ENCODE measurements around the gene IZUMO4.

The IZUMO4 gene

GRCh38 chr19:2096480-2097202 is at the start of gene IZUMO4:
Gene IZUMO4 (plus strand): TSS chr19:2096915. CDS start chr19:2096946, 31 bp downstream.
- DNase-seq = peak; percentile 99 to 100 (median 100)

- DNase-seq = no peak
Observed at GRCh38 chr19:2047076-2047448, 49.7 kb upstream of the IZUMO4 start.

- DNase-seq = peak; percentile 38 to 57 (median 50)
Observed at GRCh38 chr19:2047449-2048103, 49.1 kb upstream of the IZUMO4 start.

- no peak for DNase-seq
Observed at GRCh38 chr19:2048104-2048958, 48.4 kb upstream of the IZUMO4 start.

- DNase-seq = peak in 2 of 3 donors; percentile 39 to 42
Observed at GRCh38 chr19:2048959-2049740, 47.6 kb upstream of the IZUMO4 start.

- DNase-seq = peak; percentile 58 to 68 (median 59)
Observed at GRCh38 chr19:2049741-2050348, 46.9 kb upstream of the IZUMO4 start.

GRCh38 chr19:2050349-2050990 is 46.2 kb upstream of the IZUMO4 start:
- DNase-seq = peak in 1 of 3 donors; percentile 33

GRCh38 chr19:2050991-2051772 is 45.5 kb upstream of the IZUMO4 start, which contains the start of gene MKNK2:
Gene MKNK2 (minus strand): TSS chr19:2051244. CDS start chr19:2050851, 393 bp downstream.
- DNase-seq = peak; percentile 94 to 99 (median 98)

- DNase-seq = no peak
Observed at GRCh38 chr19:2051773-2052704, 44.7 kb upstream of the IZUMO4 start.

GRCh38 chr19:2053601-2054389 is 42.9 kb upstream of the IZUMO4 start:
- DNase-seq = no peak

- DNase-seq = no peak
Observed at GRCh38 chr19:2054763-2055162, 42.0 kb upstream of the IZUMO4 start.

GRCh38 chr19:2055931-2056836 is 40.5 kb upstream of the IZUMO4 start:
- DNase-seq = no peak

GRCh38 chr19:2056837-2057192 is 39.9 kb upstream of the IZUMO4 start:
- no peak for DNase-seq

GRCh38 chr19:2057484-2058469 is 38.9 kb upstream of the IZUMO4 start:
- no peak for DNase-seq

- no peak for DNase-seq
Observed at GRCh38 chr19:2058570-2059421, 37.9 kb upstream of the IZUMO4 start.
